ENCODE results near the gene MGAT5B.

- no peak for TF ChIP-seq EP300 (IDR thresholded peaks at IDR 0.05)
- no peak for TF ChIP-seq POLR2A (IDR thresholded peaks at IDR 0.05)
- TF ChIP-seq POLR2AphosphoS5 (IDR thresholded peaks at IDR 0.05), result no peak
Measured at GRCh38 chr17:76883744-76884525, 15.7 kb downstream of the MGAT5B start.

Data from sigmoid colon (tissue), 4 donors.